ENCODE results near the gene JSRP1.

- no peak for TF ChIP-seq YY1 (IDR thresholded peaks at IDR 0.05; ENCODE audit: insufficient read depth, insufficient read length)
- TF ChIP-seq ZNF274 (IDR thresholded peaks at IDR 0.05; ENCODE audit: low read depth, low read length) = no peak
These were observed 26.6 kb upstream of the JSRP1 start for GRCh38 chr19:2282862-2283237.
